ENCODE results near the gene FGF11.

The FGF11 gene

DNA sequence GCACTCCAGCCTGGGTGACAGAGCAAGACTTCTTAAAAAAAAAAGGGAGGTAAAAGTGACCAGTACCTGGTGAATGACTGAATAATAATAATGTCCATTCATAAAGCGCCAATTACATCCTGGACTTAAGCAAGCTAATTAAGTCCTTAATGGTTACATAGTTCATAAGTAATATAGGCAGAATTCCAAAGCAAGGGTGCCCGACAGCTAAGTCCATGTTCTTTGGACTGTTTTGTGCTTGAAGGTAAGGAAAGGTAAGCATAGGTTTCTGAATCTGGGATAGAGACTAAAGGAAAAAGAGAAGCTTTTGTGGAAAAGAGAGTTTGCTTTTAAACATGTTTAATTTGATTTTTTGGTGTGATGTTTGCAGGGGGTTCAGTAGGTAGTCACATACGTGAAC lies 54.6 kb downstream of the FGF11 start:
- no peak overlapping the region for H3K9ac ChIP-seq (ENCODE audit: low read length)
- 0 out of 2 replicates have a peak, but pooled peaks cover 3% of the 10 kb centered on the region for H4K20me1 ChIP-seq (ENCODE audit: low read depth, low read length)
- no peaks in the 10 kb centered on the region for H3K9me3 ChIP-seq (ENCODE audit: insufficient read depth, low read length)
- H3K36me3 ChIP-seq (ENCODE audit: low read length), result peaks cover 2% of the 10 kb centered on the region
- H3K79me2 ChIP-seq (ENCODE audit: insufficient read depth, low read length), result peaks cover 73% of the 10 kb centered on the region
- TF ChIP-seq, protein P1, sequence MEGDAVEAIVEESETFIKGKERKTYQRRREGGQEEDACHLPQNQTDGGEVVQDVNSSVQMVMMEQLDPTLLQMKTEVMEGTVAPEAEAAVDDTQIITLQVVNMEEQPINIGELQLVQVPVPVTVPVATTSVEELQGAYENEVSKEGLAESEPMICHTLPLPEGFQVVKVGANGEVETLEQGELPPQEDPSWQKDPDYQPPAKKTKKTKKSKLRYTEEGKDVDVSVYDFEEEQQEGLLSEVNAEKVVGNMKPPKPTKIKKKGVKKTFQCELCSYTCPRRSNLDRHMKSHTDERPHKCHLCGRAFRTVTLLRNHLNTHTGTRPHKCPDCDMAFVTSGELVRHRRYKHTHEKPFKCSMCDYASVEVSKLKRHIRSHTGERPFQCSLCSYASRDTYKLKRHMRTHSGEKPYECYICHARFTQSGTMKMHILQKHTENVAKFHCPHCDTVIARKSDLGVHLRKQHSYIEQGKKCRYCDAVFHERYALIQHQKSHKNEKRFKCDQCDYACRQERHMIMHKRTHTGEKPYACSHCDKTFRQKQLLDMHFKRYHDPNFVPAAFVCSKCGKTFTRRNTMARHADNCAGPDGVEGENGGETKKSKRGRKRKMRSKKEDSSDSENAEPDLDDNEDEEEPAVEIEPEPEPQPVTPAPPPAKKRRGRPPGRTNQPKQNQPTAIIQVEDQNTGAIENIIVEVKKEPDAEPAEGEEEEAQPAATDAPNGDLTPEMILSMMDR (IDR thresholded peaks at IDR 0.05; ENCODE audit: insufficient read depth, low read length, poor library complexity, severe bottlenecking), result no peak
- TF ChIP-seq EZH2phosphoT487 (conservative IDR thresholded peaks at IDR 0.05; ENCODE audit: low read length), result no peak
- no peaks in the 10 kb centered on the region for H3F3A ChIP-seq (ENCODE audit: insufficient read depth)
- H3K27me3 ChIP-seq (ENCODE audit: low read length), result no peaks in the 10 kb centered on the region
- no peak overlapping the region for H3K4me2 ChIP-seq (ENCODE audit: low read depth, low read length, poor library complexity, severe bottlenecking)
- H2AFZ ChIP-seq (ENCODE audit: low read depth, low read length, severe bottlenecking), result no peak overlapping the region
- no peak overlapping the region for H3K27ac ChIP-seq (ENCODE audit: low read depth, low read length)
- H3K9me2 ChIP-seq (replicated peaks; ENCODE audit: insufficient read depth, low read length), result no peaks in the 10 kb centered on the region
- no peak overlapping the region for H3K4me3 ChIP-seq (ENCODE audit: insufficient read depth, low read length, poor library complexity, severe bottlenecking)
